ENCODE data around the gene CRY2. TPM values are rescaled to one million over a fixed set of nuclear protein-coding genes. Genes with fewer than 3 reads are reported as not detected.

The CRY2 gene
- total and polyA plus RNA-seq, 2 of the 13 experiments (the other 11 are each of a cell fraction or from before 2014, with no cell fraction given): 10.1 to 12.2 TPM

DNA sequence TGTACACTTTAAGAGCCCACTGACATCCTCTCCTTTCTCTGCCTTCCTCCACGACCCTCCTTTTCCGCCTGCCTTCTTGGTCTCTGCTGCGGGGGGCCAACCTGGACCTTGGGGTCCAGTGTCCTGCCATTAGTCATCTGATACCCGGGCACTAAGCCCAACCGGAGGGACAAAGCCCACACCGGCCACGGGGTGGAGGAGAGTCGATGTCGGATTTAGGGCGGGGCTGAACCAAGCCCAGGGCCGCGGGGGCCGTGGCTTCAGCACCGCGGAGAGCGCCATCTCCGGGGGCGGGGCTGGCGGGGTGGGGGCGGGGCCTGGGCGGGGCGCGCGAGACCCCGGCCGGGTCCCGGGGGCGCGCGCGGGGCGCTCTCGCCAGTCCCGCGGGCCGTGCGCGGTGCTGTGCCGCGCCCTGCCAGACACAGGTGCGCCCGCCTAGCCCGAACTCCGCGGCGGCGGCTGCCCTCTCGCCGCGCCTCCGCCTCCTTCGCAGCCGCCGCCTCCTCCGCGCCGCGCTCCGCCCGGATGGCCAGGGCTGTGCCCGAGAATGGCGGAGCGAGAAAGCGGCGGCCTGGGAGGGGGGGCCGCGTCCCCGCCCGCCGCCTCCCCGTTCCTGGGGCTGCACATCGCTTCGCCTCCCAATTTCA is 38.1 kb downstream of the CRY2 start, which contains the start of gene MAPK8IP1 (continued):
- TF ChIP-seq ZNF768 (CRISPR knock-in tag; IDR thresholded peaks at IDR 0.05): 0 out of 2 replicates have a peak, but pooled peaks have one; percentile 27
- TF ChIP-seq ZNF496 (CRISPR knock-in tag; IDR thresholded peaks at IDR 0.05; ENCODE audit: insufficient replicate concordance): no peak
- TF ChIP-seq, protein P1, sequence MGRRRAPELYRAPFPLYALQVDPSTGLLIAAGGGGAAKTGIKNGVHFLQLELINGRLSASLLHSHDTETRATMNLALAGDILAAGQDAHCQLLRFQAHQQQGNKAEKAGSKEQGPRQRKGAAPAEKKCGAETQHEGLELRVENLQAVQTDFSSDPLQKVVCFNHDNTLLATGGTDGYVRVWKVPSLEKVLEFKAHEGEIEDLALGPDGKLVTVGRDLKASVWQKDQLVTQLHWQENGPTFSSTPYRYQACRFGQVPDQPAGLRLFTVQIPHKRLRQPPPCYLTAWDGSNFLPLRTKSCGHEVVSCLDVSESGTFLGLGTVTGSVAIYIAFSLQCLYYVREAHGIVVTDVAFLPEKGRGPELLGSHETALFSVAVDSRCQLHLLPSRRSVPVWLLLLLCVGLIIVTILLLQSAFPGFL (CRISPR knock-in tag; IDR thresholded peaks at IDR 0.05): no peak
- TF ChIP-seq, protein P2, sequence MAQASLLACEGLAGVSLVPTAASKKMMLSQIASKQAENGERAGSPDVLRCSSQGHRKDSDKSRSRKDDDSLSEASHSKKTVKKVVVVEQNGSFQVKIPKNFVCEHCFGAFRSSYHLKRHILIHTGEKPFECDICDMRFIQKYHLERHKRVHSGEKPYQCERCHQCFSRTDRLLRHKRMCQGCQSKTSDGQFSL (CRISPR knock-in tag; IDR thresholded peaks at IDR 0.05): no peak
- TF ChIP-seq ZNF367 (CRISPR knock-in tag; IDR thresholded peaks at IDR 0.05; ENCODE audit: borderline replicate concordance): no peak
- no peak for TF ChIP-seq ZNF3 (CRISPR knock-in tag; IDR thresholded peaks at IDR 0.05)
- TF ChIP-seq HNRNPK (IDR thresholded peaks at IDR 0.05; ENCODE audit: low read depth, low read length, poor library complexity, severe bottlenecking): no peak
- TF ChIP-seq, protein P3, sequence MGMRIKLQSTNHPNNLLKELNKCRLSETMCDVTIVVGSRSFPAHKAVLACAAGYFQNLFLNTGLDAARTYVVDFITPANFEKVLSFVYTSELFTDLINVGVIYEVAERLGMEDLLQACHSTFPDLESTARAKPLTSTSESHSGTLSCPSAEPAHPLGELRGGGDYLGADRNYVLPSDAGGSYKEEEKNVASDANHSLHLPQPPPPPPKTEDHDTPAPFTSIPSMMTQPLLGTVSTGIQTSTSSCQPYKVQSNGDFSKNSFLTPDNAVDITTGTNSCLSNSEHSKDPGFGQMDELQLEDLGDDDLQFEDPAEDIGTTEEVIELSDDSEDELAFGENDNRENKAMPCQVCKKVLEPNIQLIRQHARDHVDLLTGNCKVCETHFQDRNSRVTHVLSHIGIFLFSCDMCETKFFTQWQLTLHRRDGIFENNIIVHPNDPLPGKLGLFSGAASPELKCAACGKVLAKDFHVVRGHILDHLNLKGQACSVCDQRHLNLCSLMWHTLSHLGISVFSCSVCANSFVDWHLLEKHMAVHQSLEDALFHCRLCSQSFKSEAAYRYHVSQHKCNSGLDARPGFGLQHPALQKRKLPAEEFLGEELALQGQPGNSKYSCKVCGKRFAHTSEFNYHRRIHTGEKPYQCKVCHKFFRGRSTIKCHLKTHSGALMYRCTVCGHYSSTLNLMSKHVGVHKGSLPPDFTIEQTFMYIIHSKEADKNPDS (CRISPR knock-in tag; IDR thresholded peaks at IDR 0.05): no peak
- peak; percentile 74; the same call in 1 of the 2 replicates for TF ChIP-seq SIN3A (IDR thresholded peaks at IDR 0.05; ENCODE audit: borderline replicate concordance, low read depth, low read length)
- TF ChIP-seq, protein P4, sequence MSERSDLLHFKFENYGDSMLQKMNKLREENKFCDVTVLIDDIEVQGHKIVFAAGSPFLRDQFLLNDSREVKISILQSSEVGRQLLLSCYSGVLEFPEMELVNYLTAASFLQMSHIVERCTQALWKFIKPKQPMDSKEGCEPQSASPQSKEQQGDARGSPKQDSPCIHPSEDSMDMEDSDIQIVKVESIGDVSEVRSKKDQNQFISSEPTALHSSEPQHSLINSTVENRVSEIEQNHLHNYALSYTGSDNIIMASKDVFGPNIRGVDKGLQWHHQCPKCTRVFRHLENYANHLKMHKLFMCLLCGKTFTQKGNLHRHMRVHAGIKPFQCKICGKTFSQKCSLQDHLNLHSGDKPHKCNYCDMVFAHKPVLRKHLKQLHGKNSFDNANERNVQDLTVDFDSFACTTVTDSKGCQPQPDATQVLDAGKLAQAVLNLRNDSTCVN (CRISPR knock-in tag; IDR thresholded peaks at IDR 0.05; ENCODE audit: borderline replicate concordance): no peak
- peak; percentile 61; the same call in 1 of the 2 replicates for TF ChIP-seq ZNF792 (CRISPR knock-in tag; IDR thresholded peaks at IDR 0.05)
- no peak for TF ChIP-seq ZNF207 (IDR thresholded peaks at IDR 0.05; ENCODE audit: borderline replicate concordance)
- TF ChIP-seq ZNF883 (CRISPR knock-in tag; IDR thresholded peaks at IDR 0.05; ENCODE audit: not compliant biosample characterization): peak; percentile 49
- TF ChIP-seq, protein P5, sequence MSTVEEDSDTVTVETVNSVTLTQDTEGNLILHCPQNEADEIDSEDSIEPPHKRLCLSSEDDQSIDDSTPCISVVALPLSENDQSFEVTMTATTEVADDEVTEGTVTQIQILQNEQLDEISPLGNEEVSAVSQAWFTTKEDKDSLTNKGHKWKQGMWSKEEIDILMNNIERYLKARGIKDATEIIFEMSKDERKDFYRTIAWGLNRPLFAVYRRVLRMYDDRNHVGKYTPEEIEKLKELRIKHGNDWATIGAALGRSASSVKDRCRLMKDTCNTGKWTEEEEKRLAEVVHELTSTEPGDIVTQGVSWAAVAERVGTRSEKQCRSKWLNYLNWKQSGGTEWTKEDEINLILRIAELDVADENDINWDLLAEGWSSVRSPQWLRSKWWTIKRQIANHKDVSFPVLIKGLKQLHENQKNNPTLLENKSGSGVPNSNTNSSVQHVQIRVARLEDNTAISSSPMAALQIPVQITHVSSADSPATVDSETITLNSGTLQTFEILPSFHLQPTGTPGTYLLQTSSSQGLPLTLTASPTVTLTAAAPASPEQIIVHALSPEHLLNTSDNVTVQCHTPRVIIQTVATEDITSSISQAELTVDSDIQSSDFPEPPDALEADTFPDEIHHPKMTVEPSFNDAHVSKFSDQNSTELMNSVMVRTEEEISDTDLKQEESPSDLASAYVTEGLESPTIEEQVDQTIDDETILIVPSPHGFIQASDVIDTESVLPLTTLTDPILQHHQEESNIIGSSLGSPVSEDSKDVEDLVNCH (CRISPR knock-in tag; IDR thresholded peaks at IDR 0.05): no peak
- no peak for TF ChIP-seq CREB1 (IDR thresholded peaks at IDR 0.05)
- no peak for TF ChIP-seq CREB1 (CRISPR knock-in tag; IDR thresholded peaks at IDR 0.05)
- TF ChIP-seq SPEN (CRISPR knock-in tag; IDR thresholded peaks at IDR 0.05; ENCODE audit: low read depth): 0 out of 2 replicates have a peak, but pooled peaks have one; percentile 29
- TF ChIP-seq ZNF672 (CRISPR knock-in tag; IDR thresholded peaks at IDR 0.05): 0 out of 2 replicates have a peak, but pooled peaks have one; percentile 63
- TF ChIP-seq, protein P6, sequence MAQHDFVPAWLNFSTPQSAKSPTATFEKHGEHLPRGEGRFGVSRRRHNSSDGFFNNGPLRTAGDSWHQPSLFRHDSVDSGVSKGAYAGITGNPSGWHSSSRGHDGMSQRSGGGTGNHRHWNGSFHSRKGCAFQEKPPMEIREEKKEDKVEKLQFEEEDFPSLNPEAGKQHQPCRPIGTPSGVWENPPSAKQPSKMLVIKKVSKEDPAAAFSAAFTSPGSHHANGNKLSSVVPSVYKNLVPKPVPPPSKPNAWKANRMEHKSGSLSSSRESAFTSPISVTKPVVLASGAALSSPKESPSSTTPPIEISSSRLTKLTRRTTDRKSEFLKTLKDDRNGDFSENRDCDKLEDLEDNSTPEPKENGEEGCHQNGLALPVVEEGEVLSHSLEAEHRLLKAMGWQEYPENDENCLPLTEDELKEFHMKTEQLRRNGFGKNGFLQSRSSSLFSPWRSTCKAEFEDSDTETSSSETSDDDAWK (CRISPR knock-in tag; IDR thresholded peaks at IDR 0.05): no peak

All from HepG2 (cell line).